Muscle layer of duodenum (tissue), 2 donors: ENCODE measurements around the gene SGCD.
"Not testable (repeated sequence)": the region's sequence is repeated elsewhere in the genome, so short reads cannot be mapped to it uniquely, and the experiment has no call there.

ENCODE experiments used
- H3K27ac ChIP-seq: one replicate; pipeline ENCODE4 v1.7.0; 2013; ENCODE audit warnings: mild to moderate bottlenecking, low read length
- H3K27me3 ChIP-seq: one replicate; pipeline ENCODE4 v1.7.0; 2013; ENCODE audit warnings: low read depth, mild to moderate bottlenecking, control low read depth, low read length
- H3K36me3 ChIP-seq, 2 donors: one replicate each; pipeline ENCODE4 v1.7.0; 2013; ENCODE audit warnings: low read length in 2 of 2, control low read depth in 1 of 2, mild to moderate bottlenecking in 1 of 2; ENCODE audit not compliant: insufficient read depth in 2 of 2, control insufficient read depth in 1 of 2
- H3K4me1 ChIP-seq, 2 donors: one replicate each; pipeline ENCODE4 v1.7.0; 2013; ENCODE audit warnings: low read length in 2 of 2, mild to moderate bottlenecking in 2 of 2, control low read depth in 1 of 2, moderate library complexity in 1 of 2; ENCODE audit not compliant: insufficient read depth in 2 of 2, control insufficient read depth in 1 of 2
- H3K4me3 ChIP-seq, 2 donors: one replicate each; pipeline ENCODE4 v1.7.0; 2013; ENCODE audit warnings: low read length in 2 of 2, low read depth in 1 of 2, mild to moderate bottlenecking in 1 of 2
- H3K9me3 ChIP-seq, 2 donors: one replicate each; pipeline ENCODE4 v1.7.0; 2013; ENCODE audit warnings: low read length in 2 of 2, control low read depth in 1 of 2, mild to moderate bottlenecking in 1 of 2; ENCODE audit not compliant: control insufficient read depth in 1 of 2
- donor health status: healthy.

Gene SGCD

GRCh38 chr5:156597276-156597675 is 270.3 kb downstream of the SGCD start:
- peaks cover 4 to 8% of the 10 kb centered on the region in 2 donors for H3K9me3 ChIP-seq
- no peak overlapping the region for H3K27ac ChIP-seq
- peaks cover 0 to 6% of the 10 kb centered on the region in 2 donors for H3K36me3 ChIP-seq
- H3K4me3 ChIP-seq, result no peak overlapping the region
- H3K4me1 ChIP-seq, result no peaks in the 10 kb centered on the region
- H3K27me3 ChIP-seq, result no peaks in the 10 kb centered on the region

GRCh38 chr5:156598964-156599363 is 272.0 kb downstream of the SGCD start:
- Histone ChIP-seq H3K27ac (no peak overlapping the region), H3K27me3 (no peaks in the 10 kb centered on the region)

GRCh38 chr5:156610582-156610981 is 283.6 kb downstream of the SGCD start:
- not testable (repeated sequence) for H3K27me3 ChIP-seq, H3K36me3 ChIP-seq, H3K4me1 ChIP-seq, H3K27ac ChIP-seq, H3K4me3 ChIP-seq
- peaks cover 0 to 11% of the 10 kb centered on the region in 2 donors for H3K9me3 ChIP-seq

More at GRCh38 chr5:156598964-156599363, 272.0 kb downstream of the SGCD start:
- peaks cover 0 to 6% of the 10 kb centered on the region in 2 donors for H3K36me3 ChIP-seq
- no peaks in the 10 kb centered on the region for H3K4me1 ChIP-seq
- peaks cover 11 to 15% of the 10 kb centered on the region in 2 donors for H3K9me3 ChIP-seq
- no peak overlapping the region for H3K4me3 ChIP-seq

GRCh38 chr5:156615901-156616300 is 288.9 kb downstream of the SGCD start:
- no peaks in the 10 kb centered on the region for H3K27me3 ChIP-seq
- H3K4me3 ChIP-seq, result no peak overlapping the region
- no peaks in the 10 kb centered on the region for H3K4me1 ChIP-seq
- H3K27ac ChIP-seq, result no peak overlapping the region
- no peaks in the 10 kb centered on the region for H3K36me3 ChIP-seq
- peaks cover 0 to 7% of the 10 kb centered on the region in 2 donors for H3K9me3 ChIP-seq

- H3K4me1 ChIP-seq, result peaks cover 0 to 4% of the 10 kb centered on the region in 2 donors
- no peaks in the 10 kb centered on the region for H3K36me3 ChIP-seq
- no peaks in the 10 kb centered on the region for H3K27me3 ChIP-seq
- H3K27ac ChIP-seq, result no peak overlapping the region
- H3K4me3 ChIP-seq, result no peak overlapping the region
- no peaks in the 10 kb centered on the region for H3K9me3 ChIP-seq
Measured at GRCh38 chr5:156617426-156617825, 290.5 kb downstream of the SGCD start.

- no peaks in the 10 kb centered on the region for H3K36me3 ChIP-seq
- no peak overlapping the region for H3K4me3 ChIP-seq
- no peak overlapping the region for H3K27ac ChIP-seq
- no peaks in the 10 kb centered on the region for H3K27me3 ChIP-seq
- H3K4me1 ChIP-seq, result peaks cover 0 to 4% of the 10 kb centered on the region in 2 donors
- no peaks in the 10 kb centered on the region for H3K9me3 ChIP-seq
Measured at GRCh38 chr5:156618601-156619000, 291.6 kb downstream of the SGCD start.

GRCh38 chr5:156621719-156622118 is 294.8 kb downstream of the SGCD start:
- Histone ChIP-seq H3K4me3 (no peak overlapping the region), H3K27me3 (no peaks in the 10 kb centered on the region), H3K36me3 (no peaks in the 10 kb centered on the region), H3K27ac (no peak overlapping the region), H3K9me3 (no peaks in the 10 kb centered on the region), H3K4me1 (peaks cover 0 to 4% of the 10 kb centered on the region in 2 donors)

- H3K4me3 ChIP-seq, result no peak overlapping the region
- H3K9me3 ChIP-seq, result no peaks in the 10 kb centered on the region
- H3K4me1 ChIP-seq, result peaks cover 0 to 4% of the 10 kb centered on the region in 2 donors
- H3K36me3 ChIP-seq, result no peaks in the 10 kb centered on the region
- H3K27me3 ChIP-seq, result no peaks in the 10 kb centered on the region
- H3K27ac ChIP-seq, result no peak overlapping the region
Measured at GRCh38 chr5:156623381-156624040, 296.5 kb downstream of the SGCD start.

- H3K4me3 ChIP-seq, result no peak overlapping the region
- H3K36me3 ChIP-seq, result no peaks in the 10 kb centered on the region
- H3K27me3 ChIP-seq, result no peaks in the 10 kb centered on the region
- peaks cover 0 to 4% of the 10 kb centered on the region in 2 donors for H3K4me1 ChIP-seq
- no peak overlapping the region for H3K27ac ChIP-seq
- no peaks in the 10 kb centered on the region for H3K9me3 ChIP-seq
Measured at GRCh38 chr5:156624686-156625085, 297.7 kb downstream of the SGCD start.

- Histone ChIP-seq H3K27ac (no peak overlapping the region), H3K27me3 (no peaks in the 10 kb centered on the region), H3K36me3 (no peaks in the 10 kb centered on the region), H3K4me3 (no peak overlapping the region), H3K9me3 (no peaks in the 10 kb centered on the region), H3K4me1 (no peaks in the 10 kb centered on the region)
Measured at GRCh38 chr5:156628421-156628820, 301.5 kb downstream of the SGCD start.

- H3K9me3 ChIP-seq, result no peaks in the 10 kb centered on the region
- H3K27me3 ChIP-seq, result no peaks in the 10 kb centered on the region
- H3K27ac ChIP-seq, result no peak overlapping the region
- H3K4me1 ChIP-seq, result no peaks in the 10 kb centered on the region
- H3K36me3 ChIP-seq, result no peaks in the 10 kb centered on the region
- no peak overlapping the region for H3K4me3 ChIP-seq
Measured at GRCh38 chr5:156631005-156631404, 304.0 kb downstream of the SGCD start.

- Histone ChIP-seq H3K27ac (no peak overlapping the region), H3K4me3 (no peak overlapping the region), H3K4me1 (no peaks in the 10 kb centered on the region), H3K27me3 (no peaks in the 10 kb centered on the region), H3K9me3 (no peaks in the 10 kb centered on the region), H3K36me3 (peaks cover 0 to 4% of the 10 kb centered on the region in 2 donors)
Measured at GRCh38 chr5:156634301-156634700, 307.3 kb downstream of the SGCD start.
